HT-29 (cell line): ENCODE data around the gene INO80C. TPM values are rescaled to one million over a fixed set of nuclear protein-coding genes. Genes with fewer than 3 reads are reported as not detected.

Experiments
- DNase-seq: peaks from one replicate; pipeline ENCODE4 v3.0.0-alpha.2; 2015; ENCODE audit warnings: low spot score
- total RNA-seq: library from RNA; depleted of rRNA; stranded (reverse); fragments of >200 nt; shearing (Covaris generic); gene quantifications from 2 replicates; pipeline ENCODE4 v1.2.3, GENCODE V29; 2014; rRNA removed

The INO80C gene, protein sequence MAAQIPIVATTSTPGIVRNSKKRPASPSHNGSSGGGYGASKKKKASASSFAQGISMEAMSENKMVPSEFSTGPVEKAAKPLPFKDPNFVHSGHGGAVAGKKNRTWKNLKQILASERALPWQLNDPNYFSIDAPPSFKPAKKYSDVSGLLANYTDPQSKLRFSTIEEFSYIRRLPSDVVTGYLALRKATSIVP
- 5.1 TPM in 2 replicates for total RNA-seq

DNA sequence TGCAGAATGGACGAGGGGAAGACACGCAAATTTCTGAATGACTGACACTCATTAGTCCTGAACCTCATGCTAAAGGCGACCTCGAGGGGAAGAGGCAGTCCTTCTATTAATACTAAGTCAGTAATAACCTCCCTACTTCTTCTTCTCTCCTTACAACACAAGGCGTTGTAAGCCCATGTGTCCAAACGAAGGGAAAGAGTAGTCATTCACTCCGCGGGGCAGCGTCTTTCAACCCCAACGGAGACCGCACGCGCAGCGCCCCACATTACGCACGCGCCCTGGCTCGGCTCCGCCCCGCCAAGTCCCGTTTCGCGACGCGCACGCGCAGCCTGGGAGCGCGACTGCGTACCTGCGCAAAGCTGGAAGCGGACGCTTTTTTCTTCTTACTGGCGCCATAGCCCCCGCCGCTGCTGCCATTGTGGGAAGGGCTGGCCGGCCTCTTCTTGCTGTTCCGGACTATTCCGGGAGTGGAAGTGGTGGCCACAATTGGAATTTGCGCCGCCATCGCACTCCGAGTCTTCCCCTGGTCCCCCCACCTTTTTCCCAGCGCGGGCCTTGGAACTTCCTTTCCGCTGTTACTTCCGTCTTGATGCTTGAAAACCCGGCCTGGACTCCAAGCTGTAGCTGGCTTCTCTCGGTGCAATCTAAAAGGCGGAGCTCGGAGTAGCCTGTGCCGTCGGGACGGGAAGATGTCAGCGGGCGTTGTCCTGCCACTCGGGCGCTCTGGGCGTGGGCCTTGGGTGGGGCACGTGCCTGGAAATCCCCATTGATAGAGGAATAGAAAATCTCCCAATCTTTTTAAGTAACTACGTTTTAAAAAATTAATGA is at the start of gene INO80C:
Gene INO80C, minus strand, starts transcription at position 591 of the 828 bp plus-strand sequence. Its CDS starts 86 bp downstream, at position 505.
- DNase-seq = peak; percentile 83

DNA sequence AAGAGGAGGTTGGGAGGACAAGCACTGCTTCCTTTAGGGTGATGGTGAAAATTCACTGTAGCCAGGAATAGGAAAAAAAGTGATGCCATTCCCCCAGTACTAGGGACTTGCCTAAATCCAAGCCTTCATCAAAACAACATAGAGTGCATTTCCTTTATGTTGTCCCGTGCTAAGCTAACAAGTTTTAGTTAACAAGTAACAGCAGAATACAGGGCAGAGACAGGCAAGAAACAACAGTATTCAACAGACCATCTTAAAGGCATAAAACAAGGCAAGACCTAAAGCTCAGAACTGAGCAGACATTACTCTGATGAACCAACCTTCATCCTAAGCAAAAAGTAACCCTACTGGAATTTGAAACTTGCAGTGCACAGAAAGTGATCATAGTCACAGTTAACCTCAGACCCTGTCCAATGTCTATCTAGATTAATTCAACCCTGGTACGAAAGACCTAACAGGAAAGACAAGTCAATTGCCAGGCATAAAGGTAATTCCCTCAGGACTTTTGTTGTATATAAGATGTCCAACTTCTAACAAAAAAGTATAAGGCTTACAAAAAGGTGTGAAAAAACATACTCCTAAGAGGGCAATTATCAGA is 49.3 kb upstream of the INO80C start:
- DNase-seq = no peak

DNA sequence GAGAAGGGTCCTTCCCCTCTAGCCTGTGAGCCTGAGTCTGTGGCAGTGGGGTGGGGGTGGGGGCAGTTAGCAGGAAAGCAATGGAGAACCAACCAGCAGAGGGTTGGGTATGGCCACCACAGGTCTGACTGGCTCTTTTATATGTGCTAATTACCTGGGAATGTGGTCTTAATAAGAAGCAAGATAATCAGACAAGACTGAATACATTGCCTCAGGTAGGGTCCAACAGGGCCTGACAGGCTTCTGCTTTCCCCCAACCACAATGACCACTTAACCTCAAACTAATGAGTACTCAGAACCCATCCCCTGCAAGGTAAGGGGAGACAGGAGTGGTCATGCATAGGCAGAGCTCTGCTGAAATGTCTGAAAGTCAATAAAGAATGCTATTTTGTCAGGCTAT is 44.6 kb upstream of the INO80C start:
- DNase-seq = no peak

DNA sequence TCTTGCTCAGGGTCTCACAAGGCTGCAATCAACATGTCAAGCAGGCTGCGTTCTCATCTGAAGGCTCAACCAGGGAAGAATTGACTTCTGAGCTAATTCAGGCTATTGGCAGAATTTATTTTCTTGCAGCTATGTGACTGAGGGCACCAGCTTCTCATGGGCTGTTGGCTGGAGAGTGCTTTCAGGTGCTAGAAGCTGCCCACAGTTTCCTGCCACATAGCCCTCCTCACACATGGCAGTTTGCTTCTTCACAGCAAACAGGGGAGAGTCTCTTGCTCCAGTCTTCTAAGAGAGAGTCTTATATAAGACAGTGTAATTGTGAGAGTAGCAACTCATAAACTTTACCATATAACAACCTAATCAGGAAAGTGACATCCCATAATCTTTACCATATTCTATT is 37.5 kb upstream of the INO80C start:
- DNase-seq = no peak

DNA sequence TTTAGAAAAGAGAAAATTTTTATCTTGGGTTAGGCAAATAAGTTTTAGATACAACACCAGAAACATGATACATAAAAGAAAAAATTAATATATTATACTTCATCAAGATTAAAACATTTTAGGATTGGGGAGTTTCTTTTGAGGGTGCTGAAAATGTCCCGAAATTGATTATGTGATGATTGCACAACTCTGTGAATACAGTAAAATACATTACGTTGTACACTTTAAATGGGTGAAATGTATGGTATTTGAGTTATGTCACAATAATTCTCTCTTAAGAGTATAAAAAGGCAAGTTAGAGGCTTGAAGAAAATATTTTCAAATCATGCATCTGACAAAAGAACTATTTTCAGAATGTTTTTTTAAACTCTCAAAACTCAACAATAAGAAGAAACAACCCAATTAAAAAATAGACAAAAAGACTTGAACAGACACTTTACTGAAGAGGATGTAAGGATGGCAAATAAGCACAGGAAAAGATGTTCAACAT is 36.2 kb upstream of the INO80C start:
- DNase-seq = no peak

DNA sequence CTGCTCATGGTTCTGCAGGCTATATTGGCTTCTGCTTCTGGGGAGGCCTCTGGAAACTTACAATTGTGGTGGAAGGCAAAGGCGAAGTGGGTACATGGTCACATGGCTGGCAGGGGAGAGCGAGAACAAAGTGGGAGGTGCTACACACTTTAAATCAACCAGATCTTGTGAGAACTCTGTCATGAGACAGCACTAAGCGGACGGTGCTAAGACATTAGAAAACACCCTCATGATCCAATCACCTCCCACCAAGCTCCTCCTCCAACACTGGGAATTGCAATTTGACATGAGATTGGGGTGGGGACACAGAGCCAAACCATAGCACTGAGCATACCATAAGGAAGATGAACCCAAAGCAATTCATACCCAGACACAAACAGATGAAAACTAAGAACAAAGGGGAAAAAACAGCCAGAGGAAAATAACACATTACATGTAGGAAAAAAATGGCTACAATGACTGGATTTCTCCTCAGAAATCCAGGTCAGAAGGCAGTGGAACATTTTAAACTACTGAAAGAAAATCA is 31.1 kb upstream of the INO80C start:
- DNase-seq = no peak

DNA sequence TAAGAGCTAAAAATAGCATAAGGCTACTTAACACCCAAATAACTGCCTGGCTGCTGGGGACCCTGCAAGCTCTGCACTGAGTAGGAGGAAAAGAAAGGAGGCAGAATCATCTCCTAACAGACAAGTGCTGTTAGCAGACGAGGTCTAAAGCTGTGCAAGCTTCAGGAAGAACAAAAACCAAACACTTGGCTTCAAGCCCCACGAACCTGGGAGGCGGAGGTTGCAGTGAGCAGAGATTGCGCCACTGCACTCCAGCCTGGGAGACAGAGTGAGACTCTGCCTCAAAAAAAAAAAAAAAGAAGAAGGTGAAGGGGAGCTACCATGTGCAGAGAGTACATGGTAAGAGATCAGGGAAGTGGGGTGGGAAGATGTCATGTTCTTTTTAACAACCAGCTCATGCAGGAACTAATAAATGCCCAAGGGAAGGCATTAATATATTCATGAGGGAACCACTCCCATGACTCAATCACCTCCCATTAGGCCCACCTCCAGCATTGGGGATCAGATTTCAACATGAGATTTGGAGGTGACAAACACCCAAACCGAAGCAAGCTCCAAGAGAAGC is 28.8 kb upstream of the INO80C start:
- no peak for DNase-seq

DNA sequence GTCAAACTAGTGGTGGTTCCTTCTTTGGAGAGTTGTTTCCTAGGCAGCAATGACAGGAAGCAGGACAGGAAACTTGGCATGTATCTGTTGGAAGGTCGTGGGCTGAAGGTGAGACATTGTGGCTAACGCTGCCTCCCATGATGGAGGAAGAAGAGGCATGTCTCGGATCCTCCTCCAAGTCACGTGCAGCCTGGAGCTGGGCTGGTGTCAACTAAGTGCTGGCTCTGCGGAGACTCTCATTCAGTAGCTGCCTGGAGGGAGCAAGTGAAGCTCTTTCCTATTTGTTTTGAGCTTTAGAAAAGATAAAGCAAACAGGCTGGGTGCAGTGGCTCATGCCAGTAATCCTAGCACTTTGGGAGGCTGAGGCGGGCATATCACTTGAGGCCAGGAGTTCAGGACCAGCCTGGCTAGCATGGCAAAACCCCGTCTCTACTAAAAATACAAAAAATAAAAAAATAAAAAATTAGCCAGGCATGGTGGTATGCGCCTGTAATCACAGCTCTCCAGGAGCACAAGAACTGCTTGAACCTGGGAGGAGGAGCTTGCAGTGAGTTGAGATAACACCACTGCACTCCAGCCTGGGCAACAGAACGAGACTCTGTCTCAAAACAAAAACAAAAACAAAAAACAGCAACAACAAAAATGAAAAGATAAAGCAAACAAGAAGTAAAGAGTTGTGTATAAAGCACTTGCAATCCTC is 28.2 kb upstream of the INO80C start:
- DNase-seq = no peak

DNA sequence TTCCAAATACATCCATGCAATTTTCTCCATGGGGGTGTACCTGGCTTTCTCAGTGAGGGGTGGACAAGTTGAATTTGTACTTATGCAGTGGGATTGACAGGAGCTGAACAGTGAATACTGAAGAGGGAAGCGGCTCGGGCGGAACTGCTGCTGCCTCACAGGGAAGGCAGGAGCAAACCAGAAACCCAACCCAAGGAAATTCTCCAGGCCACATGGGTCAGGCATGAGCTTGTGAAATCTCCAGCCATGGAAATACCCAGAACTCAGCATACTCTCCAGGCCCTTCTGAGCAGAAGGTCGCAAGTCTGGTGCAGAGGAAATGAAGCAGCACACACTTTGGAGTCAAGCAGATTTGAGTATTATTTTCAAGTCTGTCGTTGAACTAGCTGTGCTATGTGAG is 26.5 kb upstream of the INO80C start:
- no peak for DNase-seq

DNA sequence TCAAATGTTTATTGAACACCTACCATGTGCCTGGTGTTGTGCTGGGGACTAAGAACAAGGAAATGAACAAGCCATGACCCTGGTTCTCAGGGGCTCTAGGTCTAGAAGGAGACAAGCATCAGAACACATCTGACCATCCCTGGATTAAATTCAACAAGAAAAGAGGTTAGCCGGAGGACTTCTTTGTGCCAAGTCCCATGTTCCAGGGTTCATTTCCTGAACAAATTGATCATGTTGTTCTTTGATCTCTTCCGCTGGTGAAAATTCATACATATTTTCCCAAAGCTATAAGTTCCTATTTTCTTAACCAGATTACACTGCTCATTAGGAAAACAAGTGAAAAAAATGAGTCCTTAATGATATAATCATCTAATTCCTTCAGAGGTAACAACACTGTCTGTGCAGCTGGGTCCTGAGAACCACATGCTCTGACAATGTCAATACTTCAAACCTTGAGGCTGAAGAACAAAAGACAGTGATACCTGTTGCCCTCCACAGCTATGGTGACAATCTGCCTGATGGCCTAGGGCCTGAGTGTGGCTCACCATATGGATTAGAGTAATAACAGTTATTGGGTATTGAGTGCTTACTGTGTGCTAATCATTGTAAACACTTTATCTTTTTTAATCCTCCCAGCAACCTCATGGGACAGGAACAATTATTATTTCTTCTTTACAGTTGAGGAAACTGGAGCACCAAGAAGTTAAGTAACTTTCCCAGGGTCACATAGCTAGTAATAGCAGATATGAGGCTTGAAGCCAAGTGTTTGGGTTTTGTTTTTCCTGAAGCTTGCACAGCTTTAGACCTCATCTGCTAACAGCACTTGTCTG is 24.6 kb upstream of the INO80C start:
- DNase-seq = no peak

DNA sequence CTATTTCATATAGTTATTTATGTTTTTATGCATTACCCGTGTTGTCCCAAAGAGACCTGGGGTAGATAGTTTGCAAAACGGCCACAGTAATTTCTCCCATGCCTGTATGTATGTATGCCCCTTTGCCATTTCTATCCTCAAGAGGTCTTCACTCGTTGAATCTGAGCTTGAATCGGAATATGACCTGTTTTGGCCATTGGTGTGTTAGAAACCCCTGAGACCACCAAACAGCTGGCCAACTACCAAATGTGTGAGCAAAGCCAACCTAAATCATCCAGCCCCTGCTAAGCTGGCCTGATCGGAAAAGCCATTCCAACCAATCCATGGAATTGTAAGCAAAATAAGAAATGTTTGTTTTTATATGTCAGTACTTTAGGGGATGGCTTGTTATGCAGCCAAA is 23.4 kb upstream of the INO80C start:
- no peak for DNase-seq

DNA sequence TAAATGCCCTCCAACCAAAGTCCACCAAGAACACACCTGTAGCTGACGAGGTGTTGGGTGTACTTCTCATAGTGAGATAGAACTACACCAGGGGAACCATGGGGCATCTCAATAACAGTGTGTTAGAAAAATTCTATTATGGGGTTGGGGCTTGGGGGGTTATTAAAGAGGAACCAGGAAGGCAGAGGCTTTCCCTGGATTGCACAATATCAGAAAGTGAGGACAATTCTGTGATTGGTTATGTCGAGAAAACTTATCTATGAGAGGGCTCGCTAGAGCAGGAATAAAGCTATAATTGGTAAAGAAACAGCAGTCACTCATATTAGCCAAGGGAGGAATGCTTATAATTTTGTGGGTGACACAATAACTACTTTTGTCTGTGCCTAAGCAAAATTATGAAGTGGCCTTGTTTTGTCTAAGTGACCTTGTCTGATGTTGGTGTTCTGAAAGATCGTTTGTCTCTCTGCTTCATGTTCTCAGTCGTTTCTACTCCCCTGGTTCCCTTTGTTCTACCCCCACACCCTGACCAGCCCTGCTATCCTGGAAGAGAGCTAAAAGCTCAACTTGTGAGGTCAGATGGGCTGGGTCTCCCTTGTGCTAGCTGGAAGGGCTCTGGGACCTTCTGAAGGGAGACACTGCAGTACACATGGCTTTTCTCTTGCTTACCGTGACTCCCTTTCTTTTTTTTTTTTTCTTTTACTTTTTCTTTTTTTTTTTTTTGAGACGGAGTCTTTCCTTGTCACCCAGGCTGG is 21.6 kb upstream of the INO80C start:
- no peak for DNase-seq

DNA sequence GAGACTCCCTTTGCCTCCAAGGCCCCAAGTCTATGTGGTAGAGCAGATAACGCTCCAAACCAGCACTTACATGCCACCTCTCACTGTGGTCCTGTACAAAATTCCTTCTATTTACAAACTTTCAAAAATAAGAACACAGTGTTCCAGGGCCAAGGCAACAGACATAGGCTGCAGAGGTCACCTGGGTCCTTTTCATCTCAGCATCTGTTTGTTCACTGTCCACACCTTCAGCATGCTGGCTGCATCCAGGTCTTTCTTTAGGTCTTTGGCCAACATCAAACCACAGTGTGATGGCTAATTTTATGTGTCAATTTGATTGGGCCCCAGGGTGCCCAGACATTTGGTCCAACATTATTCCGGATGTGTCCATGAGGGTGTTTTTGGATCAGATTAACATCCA is 20.0 kb upstream of the INO80C start:
- no peak for DNase-seq

DNA sequence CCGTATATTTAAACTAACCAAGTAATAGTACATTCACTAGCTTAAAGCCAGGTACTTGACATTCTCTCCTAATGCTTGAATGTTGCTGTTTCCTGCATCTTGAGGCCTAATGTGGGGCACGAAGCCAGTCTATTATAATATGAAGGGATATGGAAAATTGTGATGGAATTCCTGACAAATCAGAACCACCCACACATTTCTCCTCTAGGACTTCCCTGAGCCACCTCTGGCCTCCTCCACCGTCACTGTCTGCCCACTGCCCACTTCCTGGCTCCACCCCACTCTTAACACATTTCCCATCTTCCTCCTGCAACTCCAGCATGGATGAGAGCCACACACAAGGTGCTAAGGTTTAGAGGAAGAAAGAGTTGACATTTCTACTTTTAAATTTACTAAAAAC is 19.0 kb upstream of the INO80C start:
- DNase-seq = no peak

DNA sequence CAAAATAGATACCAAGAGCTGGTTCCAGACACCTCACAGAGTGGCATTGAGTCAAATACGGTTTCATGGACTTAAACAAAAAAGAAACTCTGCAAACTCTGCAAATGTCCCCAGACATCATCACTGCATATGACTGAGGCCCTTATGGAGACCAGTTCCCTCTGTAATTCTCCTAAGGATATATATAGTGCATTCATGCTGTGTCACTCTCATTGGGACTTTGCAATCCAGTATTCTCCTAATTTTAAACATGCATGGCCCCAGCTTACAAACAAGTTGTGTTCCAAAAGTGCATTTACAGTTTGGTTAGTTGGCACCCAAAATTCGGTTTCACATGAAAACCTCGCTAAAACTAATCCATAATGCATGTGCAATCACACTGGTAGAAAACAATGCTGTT is 18.6 kb upstream of the INO80C start:
- no peak for DNase-seq

DNA sequence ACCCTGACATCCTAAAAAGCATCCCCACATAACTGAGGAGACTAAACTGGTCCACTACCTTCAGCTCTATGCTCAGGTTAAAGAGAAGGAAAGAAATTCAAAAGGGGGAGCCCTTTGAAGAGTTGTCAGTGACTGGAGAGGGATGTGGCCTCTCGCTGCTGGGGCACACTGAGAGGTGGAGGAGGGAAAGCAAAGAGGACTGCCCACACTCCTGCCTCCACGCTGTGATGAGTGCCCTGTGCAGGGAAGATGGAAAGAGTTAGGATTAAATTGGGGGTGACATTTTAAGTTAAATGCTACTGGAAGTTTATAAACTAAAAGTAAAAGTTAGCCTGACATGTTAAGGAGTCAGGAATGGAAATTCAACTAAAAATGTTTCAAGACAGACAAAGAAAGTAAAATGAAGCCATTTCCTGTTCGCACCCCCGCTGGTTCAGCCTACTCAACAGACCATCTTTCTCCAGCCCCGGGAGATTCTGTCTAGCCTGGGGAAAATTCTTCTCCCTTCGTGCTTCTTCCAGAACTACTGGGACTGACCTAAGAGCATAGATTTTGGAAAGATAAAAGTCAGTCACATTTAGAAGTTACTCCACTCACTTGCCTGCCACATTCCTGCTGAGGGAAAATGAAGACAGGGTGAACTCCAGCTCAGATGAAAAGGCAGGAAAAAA is 17.8 kb upstream of the INO80C start:
- DNase-seq = no peak

DNA sequence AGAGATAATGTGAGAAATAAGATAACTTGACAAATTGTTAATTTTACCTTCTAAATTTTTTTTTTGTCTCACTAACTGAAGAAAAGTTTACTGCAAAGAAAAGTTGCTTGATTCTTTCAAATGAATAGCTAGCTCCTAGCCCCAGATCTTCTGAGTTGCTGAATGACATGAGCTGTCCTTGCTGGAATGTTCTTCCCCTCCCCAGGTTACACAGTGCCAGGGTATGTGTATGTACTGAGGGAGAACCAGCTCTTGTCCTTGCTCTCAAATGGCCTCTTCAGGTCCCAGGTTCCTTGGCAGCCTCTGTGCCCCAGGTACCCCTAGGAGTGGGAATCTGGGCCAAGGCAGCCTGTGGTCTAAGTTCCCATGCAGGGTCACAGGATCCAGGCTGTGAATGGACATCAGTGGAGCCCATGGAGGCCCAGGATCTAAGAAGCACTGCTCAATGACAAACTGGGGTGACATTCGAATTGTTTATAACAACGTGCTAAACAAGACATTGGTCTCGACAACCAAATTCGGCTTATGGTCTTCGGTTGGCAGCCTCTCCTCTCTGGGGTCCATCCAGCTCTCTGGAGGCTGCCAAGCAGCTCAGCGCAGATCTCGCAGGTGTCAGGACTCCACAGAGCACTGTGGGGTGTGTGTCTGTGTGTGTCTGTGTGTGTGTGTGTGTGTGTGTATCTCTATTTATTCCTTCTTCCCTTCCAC is 17.1 kb upstream of the INO80C start:
- no peak for DNase-seq

DNA sequence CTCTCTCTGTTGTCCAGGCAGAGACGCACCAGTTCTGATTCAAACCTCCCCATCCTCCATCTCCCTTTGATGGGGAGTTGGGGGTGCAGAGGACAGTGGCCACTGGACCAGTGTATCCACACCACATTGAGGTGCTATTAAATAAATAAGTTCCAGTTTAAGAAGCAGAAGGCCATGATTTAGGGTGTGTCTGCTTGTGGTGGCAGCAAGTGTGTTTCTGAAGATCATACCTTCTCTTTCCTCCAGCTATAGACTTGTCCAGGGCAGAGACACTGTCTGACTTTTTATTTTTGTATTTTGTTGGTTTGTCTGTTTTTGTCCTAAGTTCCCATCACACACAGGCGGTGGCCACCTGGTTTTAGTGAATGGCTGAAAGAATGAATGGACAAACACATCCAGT is 16.5 kb upstream of the INO80C start:
- DNase-seq = no peak
